H1 (cell line): Measurements from ENCODE around the gene CPE. TPM values are rescaled to one million over a fixed set of nuclear protein-coding genes. Genes with fewer than 3 reads are reported as not detected.

ENCODE experiments used
- CTCF ChIA-PET: fragments of 300-600 bp; sonication (Branson Sonifier 250); formaldehyde crosslinking; loops from one replicate; lab custom pipeline; 2021; ENCODE audit not compliant: partially characterized antibody; lab: Charles Lee
- POLR2A ChIA-PET: fragments of 300-600 bp; sonication (Branson Sonifier 250); formaldehyde crosslinking; loops from one replicate; lab custom pipeline; 2021; ENCODE audit warnings: inconsistent platforms; ENCODE audit not compliant: partially characterized antibody; lab: Charles Lee
- DNase-seq, 2 experiments: peaks; one replicate each; pipeline versions ENCODE4 v3.0.0 to v3.0.0-alpha.2; 2010 to 2022; ENCODE audit warnings: low spot score in 2 of 2, low read depth in 1 of 2, mixed read lengths in 1 of 2
- FAIRE-seq: peaks from 2 replicates; lab custom pipeline; 2011; peaks lifted over from hg19 to GRCh38; lab: Jason Lieb, UNC
- H2AFZ ChIP-seq: 2 replicates; pipeline ENCODE4 v1.8.1; 2012; ENCODE audit warnings: low read length, inconsistent platforms
- H2AK5ac ChIP-seq: 2 replicates; pipeline ENCODE4 v1.6.1; 2013; ENCODE audit warnings: low read depth, low read length
- H2BK120ac ChIP-seq: replicated peaks from 2 replicates; pipeline ENCODE3; 2013; ENCODE audit warnings: low read depth, low read length, inconsistent platforms
- H2BK12ac ChIP-seq: 2 replicates; pipeline ENCODE4 v1.6.1; 2013; ENCODE audit warnings: low read depth, low read length
- H2BK15ac ChIP-seq: 2 replicates; pipeline ENCODE4 v1.6.1; 2013; ENCODE audit warnings: low read length
- H2BK20ac ChIP-seq: 2 replicates; pipeline ENCODE4 v1.6.1; 2013; ENCODE audit warnings: low read length
- H2BK5ac ChIP-seq: 2 replicates; pipeline ENCODE4 v1.6.1; 2013; ENCODE audit warnings: low read depth, low read length
- H3K14ac ChIP-seq: 2 replicates; pipeline ENCODE4 v1.6.1; 2013; ENCODE audit warnings: inconsistent platforms; ENCODE audit not compliant: insufficient read length
- H3K18ac ChIP-seq: 2 replicates; pipeline ENCODE4 v1.6.1; 2013; ENCODE audit warnings: low read length; ENCODE audit errors: extremely low read depth
- H3K23ac ChIP-seq: 2 replicates; pipeline ENCODE4 v1.6.1; 2013; ENCODE audit warnings: inconsistent platforms; ENCODE audit not compliant: insufficient read length
- H3K23me2 ChIP-seq: 2 replicates; pipeline ENCODE4 v1.6.1; 2013; ENCODE audit warnings: low read depth, low read length
- H3K27ac ChIP-seq: 2 replicates; pipeline ENCODE4 v1.6.1; 2011; ENCODE audit warnings: low read depth, low read length, inconsistent platforms
- H3K27me3 ChIP-seq, 4 experiments: replicated peaks in 1 of 4; 1 replicate in 1 of 4; 2 replicates in 3 of 4; pipeline versions ENCODE4 v1.6.1 to v1.8.1; 2011 to 2013; ENCODE audit warnings: low read length in 3 of 4, mild to moderate bottlenecking in 3 of 4, inconsistent platforms in 2 of 4, mixed read lengths in 2 of 4, moderate library complexity in 1 of 4; ENCODE audit not compliant: control insufficient read depth in 3 of 4, insufficient read depth in 3 of 4; ENCODE audit errors: extremely low read depth in 1 of 4
- H3K36me3 ChIP-seq, 4 experiments: 2 replicates each; pipeline versions ENCODE4 v1.6.1 to v1.8.1; 2011 to 2013; ENCODE audit warnings: mild to moderate bottlenecking in 4 of 4, low read length in 3 of 4, moderate library complexity in 2 of 4, control low read depth in 1 of 4, inconsistent platforms in 1 of 4; ENCODE audit not compliant: insufficient read depth in 4 of 4, control insufficient read depth in 2 of 4
- H3K4ac ChIP-seq: replicated peaks from 2 replicates; pipeline ENCODE3; 2013; ENCODE audit warnings: low read length, low read depth, mixed read lengths, inconsistent platforms; ENCODE audit not compliant: insufficient read length
- H3K4me1 ChIP-seq, 4 experiments: replicated peaks in 1 of 4; 1 replicate in 1 of 4; 2 replicates in 3 of 4; pipeline versions ENCODE4 v1.6.1 to v1.8.1; 2011 to 2013; ENCODE audit warnings: low read length in 3 of 4, inconsistent platforms in 2 of 4, mixed read lengths in 1 of 4; ENCODE audit not compliant: insufficient read depth in 4 of 4, control insufficient read depth in 3 of 4
- H3K4me2 ChIP-seq, 2 experiments: 2 replicates each; pipeline versions ENCODE4 v1.6.1 to v1.8.1; 2011 to 2013; ENCODE audit warnings: low read depth in 2 of 2, low read length in 2 of 2, control low read depth in 1 of 2, inconsistent platforms in 1 of 2, mild to moderate bottlenecking in 1 of 2; ENCODE audit not compliant: insufficient read depth in 1 of 2
- H3K4me3 ChIP-seq, 4 experiments: fragments of 200-600, 300-600 bp in 1 of 4; sonication (generic), shearing (Covaris generic), sonication (Bioruptor Twin) in 1 of 4; 2 replicates each; pipeline versions ENCODE4 v1.5.1 to v1.8.1; 2011 to 2016; ENCODE audit warnings: low read length in 4 of 4, low read depth in 3 of 4, control low read depth in 2 of 4, inconsistent platforms in 2 of 4, mild to moderate bottlenecking in 2 of 4, mixed read lengths in 1 of 4, moderate library complexity in 1 of 4; ENCODE audit not compliant: insufficient read depth in 2 of 4; ENCODE audit errors: extremely low read depth in 1 of 4
- H3K56ac ChIP-seq: replicated peaks from 2 replicates; pipeline ENCODE3; 2013; ENCODE audit warnings: low read depth, mild to moderate bottlenecking, mixed read lengths, low read length, inconsistent platforms; ENCODE audit not compliant: insufficient read length
- H3K79me1 ChIP-seq: 2 replicates; pipeline ENCODE4 v1.6.1; 2013; ENCODE audit warnings: low read depth, low read length, control low read depth
- H3K79me2 ChIP-seq, 2 experiments: 2 replicates each; pipeline versions ENCODE4 v1.6.1 to v1.8.1; 2012 to 2013; ENCODE audit warnings: low read length in 2 of 2, mild to moderate bottlenecking in 2 of 2, inconsistent platforms in 1 of 2; ENCODE audit not compliant: insufficient read depth in 2 of 2, control insufficient read depth in 1 of 2
- H3K9ac ChIP-seq, 4 experiments: replicated peaks in 1 of 4; 1 replicate in 1 of 4; 2 replicates in 3 of 4; pipeline versions ENCODE4 v1.6.1 to v1.8.1; 2011 to 2013; ENCODE audit warnings: low read depth in 3 of 4, low read length in 3 of 4, control low read depth in 2 of 4, mild to moderate bottlenecking in 2 of 4, moderate library complexity in 2 of 4, inconsistent platforms in 1 of 4; ENCODE audit errors: extremely low read depth in 1 of 4
- H3K9me3 ChIP-seq, 2 experiments: 2 replicates each; pipeline versions ENCODE4 v1.6.1 to v1.8.1; 2012 to 2013; ENCODE audit warnings: mild to moderate bottlenecking in 2 of 2, moderate library complexity in 2 of 2, control low read depth in 1 of 2, inconsistent platforms in 1 of 2, low read depth in 1 of 2, low read length in 1 of 2, mixed read lengths in 1 of 2; ENCODE audit not compliant: insufficient read depth in 2 of 2
- H4K20me1 ChIP-seq, 2 experiments: replicated peaks in 1 of 2; 2 replicates each; pipeline versions ENCODE3 to v1.8.1; 2011 to 2013; ENCODE audit warnings: inconsistent platforms in 2 of 2, low read length in 2 of 2, mild to moderate bottlenecking in 1 of 2; ENCODE audit not compliant: insufficient read depth in 2 of 2, control insufficient read depth in 1 of 2
- H4K5ac ChIP-seq: 2 replicates; pipeline ENCODE4 v1.6.1; 2013; ENCODE audit warnings: low read length, low read depth, mixed read lengths, inconsistent platforms; ENCODE audit not compliant: insufficient read length
- H4K8ac ChIP-seq: 2 replicates; pipeline ENCODE4 v1.8.0; 2013; ENCODE audit warnings: mild to moderate bottlenecking, moderate library complexity, low read length, inconsistent platforms; ENCODE audit not compliant: insufficient read depth; ENCODE audit errors: extremely low read depth
- H4K91ac ChIP-seq: replicated peaks from 2 replicates; pipeline ENCODE3; 2013; ENCODE audit warnings: low read length, mixed read lengths, inconsistent platforms; ENCODE audit not compliant: insufficient read length
- CHD1 ChIP-seq: IDR thresholded peaks from 2 replicates; pipeline ENCODE4 v1.6.1; 2012; ENCODE audit warnings: low read depth, low read length, improper control_type of control experiment
- CTCF ChIP-seq, 3 experiments: IDR thresholded peaks; 1 replicate in 2 of 3; 2 replicates in 1 of 3; pipeline versions ENCODE4 v1.5.1 to v1.6.1; 2011; ENCODE audit warnings: low read length in 3 of 3, mild to moderate bottlenecking in 3 of 3, inconsistent platforms in 2 of 3, low read depth in 1 of 3, moderate library complexity in 1 of 3; ENCODE audit not compliant: insufficient read depth in 1 of 3; ENCODE audit errors: control extremely low read depth in 1 of 3
- EGR1 ChIP-seq: IDR thresholded peaks from 2 replicates; pipeline ENCODE4 v1.6.1; 2011; ENCODE audit warnings: low read depth, low read length, borderline replicate concordance
- EP300 ChIP-seq, 2 experiments: IDR thresholded peaks; 1 replicate in 1 of 2; 2 replicates in 1 of 2; pipeline ENCODE4 v1.6.1; 2011 to 2012; ENCODE audit warnings: low read depth in 2 of 2, low read length in 2 of 2, mild to moderate bottlenecking in 2 of 2, borderline replicate concordance in 1 of 2, inconsistent platforms in 1 of 2, moderate library complexity in 1 of 2
- EZH2 ChIP-seq: fragments of 200-600 bp; sonication (generic); IDR thresholded peaks from 2 replicates; pipeline ENCODE4 v1.7.1; 2012; ENCODE audit warnings: low read depth, mild to moderate bottlenecking, moderate library complexity, low read length, inconsistent platforms; ENCODE audit not compliant: severe bottlenecking
- NRF1 ChIP-seq: IDR thresholded peaks from 2 replicates; pipeline ENCODE4 v1.6.1; 2011; ENCODE audit warnings: mild to moderate bottlenecking, low read depth, low read length, improper control_type of control experiment
- POU5F1 ChIP-seq: IDR thresholded peaks from 2 replicates; pipeline ENCODE4 v1.6.1; 2011; ENCODE audit warnings: low read depth, mild to moderate bottlenecking, low read length, moderate library complexity
- TAF1 ChIP-seq: IDR thresholded peaks from 2 replicates; pipeline ENCODE4 v1.6.1; 2011; ENCODE audit warnings: mild to moderate bottlenecking, low read depth, low read length
- TAF7 ChIP-seq: optimal IDR thresholded peaks from 2 replicates; pipeline ENCODE3; 2011; ENCODE audit warnings: low read depth, mild to moderate bottlenecking, inconsistent platforms, low read length, moderate library complexity, borderline replicate concordance
- TBP ChIP-seq: IDR thresholded peaks from 2 replicates; pipeline ENCODE4 v1.6.1; 2011; ENCODE audit warnings: low read depth, low read length, improper control_type of control experiment
- YY1 ChIP-seq: IDR thresholded peaks from 2 replicates; pipeline ENCODE4 v1.6.1; 2011; ENCODE audit warnings: low read depth, mild to moderate bottlenecking, low read length
- WGBS, 2 experiments: shearing (Covaris generic) in 1 of 2; methylation state at CpG; one replicate each; pipeline versions ENCODE4 v1.1.6 to v1.1.7; 2013 to 2015; ENCODE audit warnings: low lambda C conversion rate in 2 of 2, mixed read lengths in 2 of 2, inconsistent platforms in 1 of 2, low coverage in 1 of 2, missing lambda C conversion rate in 1 of 2; ENCODE audit not compliant: insufficient replicate concordance in 2 of 2, insufficient coverage in 1 of 2, insufficient read length in 1 of 2; ENCODE audit errors: extremely low coverage in 1 of 2, missing lambda C conversion rate in 1 of 2; 5-methylcytosine and 5-hydroxymethylcytosine counted together
- polyA plus RNA-seq, 7 experiments: library from polyadenylated mRNA; depleted of rRNA in 3 of 7; stranded (reverse) in 5 of 7; unstranded in 2 of 7; fragments of >200 nt in 5 of 7; fragments of 200-250 nt in 2 of 7; gene quantifications; 1 replicate in 5 of 7; 2 replicates in 1 of 7; 4 replicates in 1 of 7; pipeline versions ENCODE4 v1.2.1 to v1.2.3, GENCODE V29; 2011 to 2013; ENCODE audit warnings: missing spikeins in 2 of 7, mixed read lengths in 2 of 7
- total RNA-seq: library from RNA; stranded (reverse); fragmentation: NEBNext Ultra II Directional; extraction: Animal tissue kit (Norgen Biotek cat#: 25700); gene quantifications from 2 replicates; pipeline ENCODE4 v1.2.1, GENCODE V29; 2021

The CPE gene
- total and polyA plus RNA-seq, 2 of the 8 experiments (the other 6 are each of a cell fraction or from before 2014, with no cell fraction given), result 9.4 to 10.2 TPM

GRCh38 chr4:165332502-165332901 lies 46.3 kb upstream of the CPE start:
- Histone ChIP-seq H4K91ac (no peak overlapping the region), H3K23me2 (peaks cover 3% of the 10 kb centered on the region), H2AK5ac (no peak overlapping the region), H4K5ac (no peak overlapping the region), H3K79me1 (no peaks in the 10 kb centered on the region; the same call in 1 of the 2 replicates), H3K23ac (no peak overlapping the region), H3K79me2 (peaks cover 51 to 100% of the 10 kb centered on the region in 2 experiments), H3K56ac (no peak overlapping the region), H2BK5ac (no peak overlapping the region), H3K4me2 (peak overlapping the region; percentile 88 to 90), H4K20me1 (peaks cover 31 to 37% of the 10 kb centered on the region in 2 experiments), H2BK12ac (no peak overlapping the region), H3K18ac (no peak overlapping the region), H2BK120ac (no peak overlapping the region), H2AFZ (no peak overlapping the region), H3K9ac (peak overlapping the region in 1 of 4 experiments; percentile 8; a peak in 1 of 7 replicates), H3K27me3 (no peaks in the 10 kb centered on the region), H2BK20ac (no peak overlapping the region), H3K14ac (no peak overlapping the region), H2BK15ac (no peak overlapping the region), H3K27ac (no peak overlapping the region), H3K9me3 (no peaks in the 10 kb centered on the region), H3K4me3 (peak overlapping the region in 2 of 4 experiments; percentile 2 to 93; a peak in 3 of 8 replicates), H3K4ac (no peak overlapping the region), H4K8ac (no peak overlapping the region), H3K36me3 (peaks cover 0 to 68% (median 19%) of the 10 kb centered on the region in 4 experiments; a peak in 5 of 8 replicates), H3K4me1 (peaks cover 0 to 6% (median 3%) of the 10 kb centered on the region in 4 experiments; a peak in 4 of 7 replicates)
- ChIA-PET CTCF (interaction anchor here (0.9 to 2.6 kb wide), 4 partner anchors 11 to 201 kb away, joined by 4 to 22 read pairs (median 8); no protein-coding TSS in a partner anchor), POLR2A (no interaction called here)
- no peak for FAIRE-seq
- WGBS, 2 experiments, result 60% methylated on average over 1 of the region's 1 CpG; no CpG with 5 or more reads in 1 of the 2 experiments
- no peak for DNase-seq
- TF ChIP-seq TBP (no peak), YY1 (no peak), EZH2 (no peak), TAF1 (no peak), NRF1 (no peak), CHD1 (no peak), EGR1 (no peak), EP300 (IDR thresholded peaks at IDR 0.05; ENCODE audit: borderline replicate concordance in 1 of 2, low read depth in 2 of 2, low read length in 2 of 2) (no peak), POU5F1 (no peak), TAF7 (no peak), CTCF (IDR thresholded peaks at IDR 0.05; ENCODE audit: control extremely low read depth in 1 of 3, insufficient read depth in 1 of 3, low read depth in 1 of 3, low read length in 3 of 3) (no peak)
